ENCODE results near the gene UMAD1.

UMAD1 gene

GRCh38 chr7:7693881-7694280, 53.3 kb downstream of the UMAD1 start:
- DNase-seq (ENCODE audit: low read depth): peak; percentile 40

GRCh38 chr7:7694542-7694941, 54.0 kb downstream of the UMAD1 start:
- no peak for DNase-seq (ENCODE audit: low read depth)

GRCh38 chr7:7695111-7695817, 54.7 kb downstream of the UMAD1 start:
- no peak for DNase-seq (ENCODE audit: low read depth)

GRCh38 chr7:7696458-7697119, 56.0 kb downstream of the UMAD1 start:
- peak; percentile 12 for DNase-seq (ENCODE audit: low read depth)

GRCh38 chr7:7698930-7699329, 58.4 kb downstream of the UMAD1 start:
- no peak for DNase-seq (ENCODE audit: low read depth)

- no peak for DNase-seq (ENCODE audit: low read depth)
Observed at GRCh38 chr7:7699380-7699779, 58.8 kb downstream of the UMAD1 start.

GRCh38 chr7:7699970-7700369, 59.4 kb downstream of the UMAD1 start:
- no peak for DNase-seq (ENCODE audit: low read depth)

GRCh38 chr7:7701527-7701926, 61.0 kb downstream of the UMAD1 start:
- no peak for DNase-seq (ENCODE audit: low read depth)

- DNase-seq (ENCODE audit: low read depth): peak; percentile 79
Observed at GRCh38 chr7:7702826-7703225, 62.3 kb downstream of the UMAD1 start.

GRCh38 chr7:7703427-7703826, 62.9 kb downstream of the UMAD1 start:
- DNase-seq (ENCODE audit: low read depth): no peak

GRCh38 chr7:7704867-7705266, 64.3 kb downstream of the UMAD1 start:
- no peak for DNase-seq (ENCODE audit: low read depth)

- peak; percentile 39 for DNase-seq (ENCODE audit: low read depth)
Observed at GRCh38 chr7:7705318-7705717, 64.8 kb downstream of the UMAD1 start.

- no peak for DNase-seq (ENCODE audit: low read depth)
Observed at GRCh38 chr7:7706101-7706511, 65.6 kb downstream of the UMAD1 start.

GRCh38 chr7:7706556-7707172, 66.1 kb downstream of the UMAD1 start:
- no peak for DNase-seq (ENCODE audit: low read depth)

GRCh38 chr7:7707246-7707645, 66.7 kb downstream of the UMAD1 start:
- no peak for DNase-seq (ENCODE audit: low read depth)

GRCh38 chr7:7707806-7708205, 67.3 kb downstream of the UMAD1 start:
- DNase-seq (ENCODE audit: low read depth): no peak

- DNase-seq (ENCODE audit: low read depth): no peak
Observed at GRCh38 chr7:7709291-7709690, 68.7 kb downstream of the UMAD1 start.

- DNase-seq (ENCODE audit: low read depth): no peak
Observed at GRCh38 chr7:7710469-7710868, 69.9 kb downstream of the UMAD1 start.

- no peak for DNase-seq (ENCODE audit: low read depth)
Observed at GRCh38 chr7:7713730-7714129, 73.2 kb downstream of the UMAD1 start.

- no peak for DNase-seq (ENCODE audit: low read depth)
Observed at GRCh38 chr7:7718492-7718891, 77.9 kb downstream of the UMAD1 start, which contains the start of gene RPA3. Gene RPA3 (minus strand): TSS chr7:7718607. CDS start chr7:7640418, 78,189 bp downstream.

- DNase-seq (ENCODE audit: low read depth): peak; percentile 96
Observed at GRCh38 chr7:7719236-7719635, 78.7 kb downstream of the UMAD1 start.

GRCh38 chr7:7720193-7720592, 79.6 kb downstream of the UMAD1 start:
- DNase-seq (ENCODE audit: low read depth): no peak
